Peyer's patch (tissue), 4 donors: ENCODE measurements around the gene ESYT2.

Source experiments
- POLR2A ChIP-seq, 2 donors: fragments of 450-650 bp; IDR thresholded peaks; one replicate each; pipeline ENCODE4 v1.5.1; 2017; ENCODE audit warnings: antibody characterized with exemption in 2 of 2, mild to moderate bottlenecking in 2 of 2, moderate library complexity in 2 of 2
- TF ChIP-seq, protein P1 (sequence below), 6 experiments: fragments of 450-650 bp in 4 of 6; fragments of 200-600 bp in 2 of 6; sonication (generic) in 1 of 6; IDR thresholded peaks; one replicate each; pipeline ENCODE4 v1.5.1; 2017 to 2019; ENCODE audit warnings: antibody characterized with exemption in 6 of 6, mild to moderate bottlenecking in 3 of 6, moderate library complexity in 1 of 6

DNA sequence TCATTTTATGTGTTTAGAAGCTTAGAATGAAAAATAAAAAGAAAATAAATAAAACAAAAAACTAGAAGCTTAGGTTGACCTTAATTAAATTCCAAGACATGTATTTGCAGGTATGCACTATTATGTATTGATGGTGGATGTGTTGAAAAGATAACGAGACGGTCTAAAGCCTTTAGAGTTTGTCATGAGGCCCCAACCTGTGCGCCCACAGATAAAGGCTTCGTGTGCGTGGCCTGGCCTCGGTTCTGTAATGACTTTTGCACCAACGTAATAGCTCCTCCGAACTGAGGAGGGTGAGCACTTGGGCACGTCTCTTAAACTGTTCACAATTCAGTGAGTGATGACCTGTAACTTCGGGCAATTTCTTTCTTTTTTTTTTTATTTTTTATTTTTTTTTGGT, 81.0 kb downstream of the ESYT2 start:
- no peak for TF ChIP-seq POLR2A (IDR thresholded peaks at IDR 0.05)
- TF ChIP-seq, protein P1, sequence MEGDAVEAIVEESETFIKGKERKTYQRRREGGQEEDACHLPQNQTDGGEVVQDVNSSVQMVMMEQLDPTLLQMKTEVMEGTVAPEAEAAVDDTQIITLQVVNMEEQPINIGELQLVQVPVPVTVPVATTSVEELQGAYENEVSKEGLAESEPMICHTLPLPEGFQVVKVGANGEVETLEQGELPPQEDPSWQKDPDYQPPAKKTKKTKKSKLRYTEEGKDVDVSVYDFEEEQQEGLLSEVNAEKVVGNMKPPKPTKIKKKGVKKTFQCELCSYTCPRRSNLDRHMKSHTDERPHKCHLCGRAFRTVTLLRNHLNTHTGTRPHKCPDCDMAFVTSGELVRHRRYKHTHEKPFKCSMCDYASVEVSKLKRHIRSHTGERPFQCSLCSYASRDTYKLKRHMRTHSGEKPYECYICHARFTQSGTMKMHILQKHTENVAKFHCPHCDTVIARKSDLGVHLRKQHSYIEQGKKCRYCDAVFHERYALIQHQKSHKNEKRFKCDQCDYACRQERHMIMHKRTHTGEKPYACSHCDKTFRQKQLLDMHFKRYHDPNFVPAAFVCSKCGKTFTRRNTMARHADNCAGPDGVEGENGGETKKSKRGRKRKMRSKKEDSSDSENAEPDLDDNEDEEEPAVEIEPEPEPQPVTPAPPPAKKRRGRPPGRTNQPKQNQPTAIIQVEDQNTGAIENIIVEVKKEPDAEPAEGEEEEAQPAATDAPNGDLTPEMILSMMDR (IDR thresholded peaks at IDR 0.05) = no peak
